HEK293 (cell line): ENCODE results near the gene B4GALNT3.
A peak's percentile ranks its signal among the peaks of the same experiment; 100 is the strongest.

Experiments used
- EGR2 ChIP-seq: fragments of 450-650 bp; formaldehyde crosslinking; IDR thresholded peaks from 2 replicates; pipeline ENCODE4 v1.5.1; 2016; ENCODE audit warnings: low read depth, missing biosample characterization, missing genetic modification characterization
- GLI4 ChIP-seq: fragments of 450-650 bp; formaldehyde crosslinking; IDR thresholded peaks from 2 replicates; pipeline ENCODE4 v1.5.1; 2016; ENCODE audit warnings: missing biosample characterization, missing genetic modification characterization
- HOXA7 ChIP-seq: sonication (generic); formaldehyde crosslinking; IDR thresholded peaks from 2 replicates; pipeline ENCODE4 v1.8.1; 2022; ENCODE audit warnings: missing genetic modification reagents, borderline replicate concordance
- IKZF3 ChIP-seq: fragments of 450-650 bp; IDR thresholded peaks from 2 replicates; pipeline ENCODE4 v1.5.0; 2018; ENCODE audit warnings: missing biosample characterization, mild to moderate bottlenecking, missing genetic modification characterization, moderate library complexity
- KLF16 ChIP-seq: fragments of 450-650 bp; formaldehyde crosslinking; IDR thresholded peaks from 2 replicates; pipeline ENCODE4 v1.5.1; 2017; ENCODE audit warnings: missing biosample characterization, missing genetic modification characterization
- MZF1 ChIP-seq: fragments of 450-650 bp; formaldehyde crosslinking; IDR thresholded peaks from 2 replicates; pipeline ENCODE4 v1.5.1; 2017; ENCODE audit warnings: missing biosample characterization, missing genetic modification characterization, borderline replicate concordance
- SCRT1 ChIP-seq: fragments of 450-650 bp; formaldehyde crosslinking; IDR thresholded peaks from 2 replicates; pipeline ENCODE4 v1.5.1; 2016; ENCODE audit warnings: missing biosample characterization, missing genetic modification characterization, borderline replicate concordance
- SP7 ChIP-seq: fragments of 450-650 bp; formaldehyde crosslinking; IDR thresholded peaks from 2 replicates; pipeline ENCODE4 v1.5.1; 2016; ENCODE audit warnings: missing biosample characterization, missing genetic modification characterization
- TRIM28 ChIP-seq: IDR thresholded peaks from 2 replicates; pipeline ENCODE4 v1.6.1; 2011; ENCODE audit warnings: low read length, control low read depth, borderline replicate concordance
- ZBTB1 ChIP-seq: fragments of 450-650 bp; formaldehyde crosslinking; IDR thresholded peaks from 2 replicates; pipeline ENCODE4 v1.5.1; 2016; ENCODE audit warnings: missing biosample characterization, missing genetic modification characterization
- ZBTB20 ChIP-seq: fragments of 450-650 bp; formaldehyde crosslinking; IDR thresholded peaks from 2 replicates; pipeline ENCODE4 v1.5.1; 2016; ENCODE audit warnings: missing biosample characterization, missing genetic modification characterization
- ZBTB44 ChIP-seq: fragments of 450-650 bp; IDR thresholded peaks from 2 replicates; pipeline ENCODE4 v1.5.1; 2018; ENCODE audit warnings: missing biosample characterization, mild to moderate bottlenecking, missing genetic modification characterization
- ZBTB48 ChIP-seq: fragments of 450-650 bp; formaldehyde crosslinking; IDR thresholded peaks from 2 replicates; pipeline ENCODE4 v1.5.1; 2016; ENCODE audit warnings: missing biosample characterization, missing genetic modification characterization
- ZNF114 ChIP-seq: fragments of 450-650 bp; formaldehyde crosslinking; IDR thresholded peaks from 2 replicates; pipeline ENCODE4 v1.5.0; 2017; ENCODE audit warnings: missing biosample characterization, missing genetic modification characterization
- ZNF239 ChIP-seq: fragments of 450-650 bp; formaldehyde crosslinking; IDR thresholded peaks from 2 replicates; pipeline ENCODE4 v1.5.1; 2016; ENCODE audit warnings: missing biosample characterization, missing genetic modification characterization
- ZNF335 ChIP-seq: fragments of 450-650 bp; formaldehyde crosslinking; conservative IDR thresholded peaks from 2 replicates; pipeline ENCODE4 v1.5.1; 2016; ENCODE audit warnings: missing biosample characterization, missing genetic modification characterization
- ZNF362 ChIP-seq: fragments of 450-650 bp; formaldehyde crosslinking; IDR thresholded peaks from 2 replicates; pipeline ENCODE4 v1.5.1; 2016; ENCODE audit warnings: missing biosample characterization, missing genetic modification characterization
- ZNF394 ChIP-seq: fragments of 450-650 bp; formaldehyde crosslinking; IDR thresholded peaks from 2 replicates; pipeline ENCODE4 v1.5.1; 2016; ENCODE audit warnings: missing biosample characterization, missing genetic modification characterization, mild to moderate bottlenecking, moderate library complexity, borderline replicate concordance
- ZNF404 ChIP-seq: fragments of 450-650 bp; formaldehyde crosslinking; IDR thresholded peaks from 2 replicates; pipeline ENCODE4 v1.5.1; 2017; ENCODE audit warnings: missing biosample characterization, missing genetic modification characterization
- ZNF426 ChIP-seq: fragments of 450-650 bp; formaldehyde crosslinking; IDR thresholded peaks from 2 replicates; pipeline ENCODE4 v1.5.1; 2017; ENCODE audit warnings: missing biosample characterization, missing genetic modification characterization, mild to moderate bottlenecking, inconsistent platforms, moderate library complexity
- ZNF433 ChIP-seq: fragments of 450-650 bp; formaldehyde crosslinking; IDR thresholded peaks from 2 replicates; pipeline ENCODE4 v1.5.1; 2016; ENCODE audit warnings: missing biosample characterization, missing genetic modification characterization, low read depth
- ZNF48 ChIP-seq: fragments of 450-650 bp; formaldehyde crosslinking; IDR thresholded peaks from 2 replicates; pipeline ENCODE4 v1.5.1; 2016; ENCODE audit warnings: missing biosample characterization, missing genetic modification characterization
- ZNF530 ChIP-seq: fragments of 450-650 bp; formaldehyde crosslinking; IDR thresholded peaks from 2 replicates; pipeline ENCODE4 v1.5.1; 2016; ENCODE audit warnings: low read depth, missing biosample characterization, missing genetic modification characterization
- ZNF610 ChIP-seq: fragments of 450-650 bp; formaldehyde crosslinking; IDR thresholded peaks from 2 replicates; pipeline ENCODE4 v1.5.1; 2016; ENCODE audit warnings: missing biosample characterization, missing genetic modification characterization, borderline replicate concordance
- ZNF624 ChIP-seq: fragments of 450-650 bp; formaldehyde crosslinking; IDR thresholded peaks from 2 replicates; pipeline ENCODE4 v1.5.1; 2017; ENCODE audit warnings: missing biosample characterization, missing genetic modification characterization
- ZNF629 ChIP-seq: fragments of 450-650 bp; formaldehyde crosslinking; IDR thresholded peaks from 2 replicates; pipeline ENCODE4 v1.5.1; 2017; ENCODE audit warnings: missing biosample characterization, missing genetic modification characterization
- ZNF658 ChIP-seq: fragments of 450-650 bp; formaldehyde crosslinking; IDR thresholded peaks from 2 replicates; pipeline ENCODE4; 2016; ENCODE audit warnings: missing biosample characterization, missing genetic modification characterization
- ZNF837 ChIP-seq: fragments of 450-650 bp; formaldehyde crosslinking; IDR thresholded peaks from 2 replicates; pipeline ENCODE4 v1.5.1; 2016; ENCODE audit warnings: missing biosample characterization, missing genetic modification characterization
- TF ChIP-seq, protein P1 (sequence below): fragments of 450-650 bp; formaldehyde crosslinking; IDR thresholded peaks from 2 replicates; pipeline ENCODE4 v1.5.1; 2016; ENCODE audit warnings: missing biosample characterization, missing genetic modification characterization
- TF ChIP-seq, protein P2 (sequence below): fragments of 450-650 bp; formaldehyde crosslinking; IDR thresholded peaks from 2 replicates; pipeline ENCODE4 v1.5.1; 2016; ENCODE audit warnings: missing biosample characterization, missing genetic modification characterization

The B4GALNT3 gene

DNA sequence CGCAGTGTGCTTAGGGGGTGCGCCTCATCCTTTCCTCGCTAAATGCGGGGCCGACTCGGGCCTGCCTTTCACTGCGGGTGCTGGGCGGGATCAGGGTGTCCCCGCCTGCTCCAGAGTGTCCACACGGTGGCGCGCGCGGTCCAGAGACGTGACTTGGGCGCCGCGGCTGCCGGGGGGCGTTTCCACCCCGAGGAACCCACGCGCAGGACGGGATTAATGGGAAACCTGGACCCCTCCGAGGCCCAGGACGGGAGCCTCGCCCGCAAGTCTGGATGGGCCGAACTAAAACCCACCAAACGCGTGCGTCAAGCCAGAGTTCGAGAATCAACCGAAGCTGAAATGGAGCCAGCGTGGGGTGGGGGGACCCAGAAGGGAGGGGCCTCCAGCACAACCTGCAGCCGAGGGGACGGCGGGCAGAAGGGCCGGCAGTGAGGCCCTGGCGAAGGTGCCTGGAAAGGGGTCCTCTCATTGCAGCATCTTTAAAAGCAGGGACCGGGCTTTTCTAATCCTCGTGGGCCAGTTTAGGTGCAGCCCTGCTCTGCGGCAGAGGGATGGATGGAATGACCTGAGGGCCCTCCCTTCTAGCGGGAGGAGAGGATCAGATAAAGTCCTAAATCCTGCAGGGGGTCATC lies 110.2 kb downstream of the B4GALNT3 start (continued):
- TF ChIP-seq MZF1 (tag by site-specific recombination), result no peak
- TF ChIP-seq TRIM28, result no peak
- TF ChIP-seq ZNF394, result 0 out of 2 replicates have a peak, but pooled peaks have one; percentile 38
- TF ChIP-seq ZNF658, result no peak
- no peak for TF ChIP-seq ZBTB1 (tag by site-specific recombination)
- TF ChIP-seq ZBTB20 (tag by site-specific recombination), result no peak
- TF ChIP-seq, protein P1, sequence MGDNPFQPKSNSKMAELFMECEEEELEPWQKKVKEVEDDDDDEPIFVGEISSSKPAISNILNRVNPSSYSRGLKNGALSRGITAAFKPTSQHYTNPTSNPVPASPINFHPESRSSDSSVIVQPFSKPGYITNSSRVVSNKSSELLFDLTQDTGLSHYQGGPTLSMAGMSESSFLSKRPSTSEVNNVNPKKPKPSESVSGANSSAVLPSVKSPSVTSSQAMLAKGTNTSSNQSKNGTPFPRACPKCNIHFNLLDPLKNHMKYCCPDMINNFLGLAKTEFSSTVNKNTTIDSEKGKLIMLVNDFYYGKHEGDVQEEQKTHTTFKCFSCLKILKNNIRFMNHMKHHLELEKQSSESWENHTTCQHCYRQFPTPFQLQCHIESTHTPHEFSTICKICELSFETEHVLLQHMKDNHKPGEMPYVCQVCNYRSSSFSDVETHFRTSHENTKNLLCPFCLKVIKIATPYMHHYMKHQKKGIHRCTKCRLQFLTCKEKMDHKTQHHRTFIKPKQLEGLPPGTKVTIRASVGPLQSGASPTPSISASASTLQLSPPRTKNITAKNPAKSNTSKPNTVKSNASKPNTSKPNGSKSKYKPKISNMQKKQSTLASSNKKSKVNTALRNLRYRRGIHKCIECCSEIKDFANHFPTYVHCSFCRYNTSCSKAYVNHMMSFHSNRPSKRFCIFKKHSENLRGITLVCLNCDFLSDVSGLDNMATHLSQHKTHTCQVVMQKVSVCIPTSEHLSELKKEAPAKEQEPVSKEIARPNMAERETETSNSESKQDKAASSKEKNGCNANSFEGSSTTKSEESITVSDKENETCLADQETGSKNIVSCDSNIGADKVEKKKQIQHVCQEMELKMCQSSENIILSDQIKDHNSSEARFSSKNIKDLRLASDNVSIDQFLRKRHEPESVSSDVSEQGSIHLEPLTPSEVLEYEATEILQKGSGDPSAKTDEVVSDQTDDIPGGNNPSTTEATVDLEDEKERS (tag by site-specific recombination), result no peak
- no peak for TF ChIP-seq ZNF530 (tag by site-specific recombination)
- peak; percentile 61 for TF ChIP-seq ZNF629
- TF ChIP-seq ZBTB48 (tag by site-specific recombination), result peak; percentile 73; the same call in 1 of the 2 replicates
- TF ChIP-seq SCRT1 (tag by site-specific recombination), result no peak
- TF ChIP-seq ZNF239 (tag by site-specific recombination), result no peak
- no peak for TF ChIP-seq ZBTB44 (tag by site-specific recombination)
- TF ChIP-seq EGR2 (tag by site-specific recombination), result peak; percentile 74
- TF ChIP-seq ZNF433 (tag by site-specific recombination), result no peak
- TF ChIP-seq, protein P2, sequence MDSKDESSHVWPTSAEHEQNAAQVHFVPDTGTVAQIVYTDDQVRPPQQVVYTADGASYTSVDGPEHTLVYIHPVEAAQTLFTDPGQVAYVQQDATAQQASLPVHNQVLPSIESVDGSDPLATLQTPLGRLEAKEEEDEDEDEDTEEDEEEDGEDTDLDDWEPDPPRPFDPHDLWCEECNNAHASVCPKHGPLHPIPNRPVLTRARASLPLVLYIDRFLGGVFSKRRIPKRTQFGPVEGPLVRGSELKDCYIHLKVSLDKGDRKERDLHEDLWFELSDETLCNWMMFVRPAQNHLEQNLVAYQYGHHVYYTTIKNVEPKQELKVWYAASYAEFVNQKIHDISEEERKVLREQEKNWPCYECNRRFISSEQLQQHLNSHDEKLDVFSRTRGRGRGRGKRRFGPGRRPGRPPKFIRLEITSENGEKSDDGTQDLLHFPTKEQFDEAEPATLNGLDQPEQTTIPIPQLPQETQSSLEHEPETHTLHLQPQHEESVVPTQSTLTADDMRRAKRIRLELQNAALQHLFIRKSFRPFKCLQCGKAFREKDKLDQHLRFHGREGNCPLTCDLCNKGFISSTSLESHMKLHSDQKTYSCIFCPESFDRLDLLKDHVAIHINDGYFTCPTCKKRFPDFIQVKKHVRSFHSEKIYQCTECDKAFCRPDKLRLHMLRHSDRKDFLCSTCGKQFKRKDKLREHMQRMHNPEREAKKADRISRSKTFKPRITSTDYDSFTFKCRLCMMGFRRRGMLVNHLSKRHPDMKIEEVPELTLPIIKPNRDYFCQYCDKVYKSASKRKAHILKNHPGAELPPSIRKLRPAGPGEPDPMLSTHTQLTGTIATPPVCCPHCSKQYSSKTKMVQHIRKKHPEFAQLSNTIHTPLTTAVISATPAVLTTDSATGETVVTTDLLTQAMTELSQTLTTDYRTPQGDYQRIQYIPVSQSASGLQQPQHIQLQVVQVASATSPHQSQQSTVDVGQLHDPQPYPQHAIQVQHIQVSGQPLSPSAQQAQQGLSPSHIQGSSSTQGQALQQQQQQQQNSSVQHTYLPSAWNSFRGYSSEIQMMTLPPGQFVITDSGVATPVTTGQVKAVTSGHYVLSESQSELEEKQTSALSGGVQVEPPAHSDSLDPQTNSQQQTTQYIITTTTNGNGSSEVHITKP, result no peak; the same call in none of the 2 replicates
- TF ChIP-seq ZNF48 (tag by site-specific recombination), result no peak
- no peak for TF ChIP-seq ZNF404 (tag by site-specific recombination)
- peak; percentile 96 for TF ChIP-seq KLF16 (tag by site-specific recombination)
- no peak for TF ChIP-seq ZNF837
- no peak for TF ChIP-seq ZNF624 (tag by site-specific recombination)
- peak; percentile 79 for TF ChIP-seq SP7
- 0 out of 2 replicates have a peak, but pooled peaks have one; percentile 22 for TF ChIP-seq GLI4
- no peak for TF ChIP-seq ZNF610 (tag by site-specific recombination)
- no peak for TF ChIP-seq ZNF114 (tag by site-specific recombination)
- TF ChIP-seq ZNF362 (tag by site-specific recombination), result no peak
- TF ChIP-seq ZNF335 (tag by site-specific recombination), result peak; percentile 98
- no peak for TF ChIP-seq HOXA7 (CRISPR knock-in tag)
- TF ChIP-seq IKZF3 (tag by site-specific recombination), result peak; percentile 40; the same call in 1 of the 2 replicates
- TF ChIP-seq ZNF426 (tag by site-specific recombination), result no peak
